HCT116 (cell line): ENCODE data around the gene STIM2. TPM values are rescaled to one million over a fixed set of nuclear protein-coding genes. Genes with fewer than 3 reads are reported as not detected.

ENCODE experiments used
- ATAC-seq: fragments of 200-7000 bp; cut with Tn5 transposase; 2 replicates; pipeline ENCODE4 v1.9.1; 2020; ENCODE audit warnings: mild to moderate bottlenecking, moderate library complexity
- BruUV-seq: library from RNA; stranded (reverse); fragments of 400-500 nt; replicated peaks from 2 replicates; lab custom pipeline; 2021; lab: Mats Ljungman, UMichigan
- CTCF ChIA-PET: fragments of 300-600 bp; sonication (Branson Sonifier 250); formaldehyde crosslinking; loops from one replicate; lab custom pipeline; 2021; ENCODE audit warnings: antibody characterized with exemption; lab: Charles Lee
- POLR2A ChIA-PET: fragments of 300-600, 350-600 bp; sonication (Branson Sonifier 250); formaldehyde crosslinking; loops from one replicate; lab custom pipeline; 2021; ENCODE audit warnings: antibody characterized with exemption; lab: Charles Lee
- RAD21 ChIA-PET, 2 experiments: fragments of 300-600 bp; sonication (Branson Sonifier 250); formaldehyde crosslinking; loops; one replicate each; lab custom pipeline; 2023; ENCODE audit warnings: low total read pairs in 2 of 2; ENCODE audit not compliant: uncharacterized antibody in 2 of 2, unreplicated experiment in 2 of 2, low non-redundant PET in 1 of 2; lab: Charles Lee
- DNase-seq: peaks from one replicate; pipeline ENCODE4 v3.0.0-alpha.2; 2010; ENCODE audit warnings: low read depth, low spot score
- H2AFZ ChIP-seq: fragments of 200-600 bp; shearing (Covaris generic), sonication (generic); 2 replicates; pipeline ENCODE4 v1.6.1; 2017; ENCODE audit warnings: low read depth, mixed run types, mixed read lengths, antibody characterized with exemption, low read length; ENCODE audit not compliant: poor library complexity, severe bottlenecking
- H3K27ac ChIP-seq: 2 replicates; pipeline ENCODE4 v1.5.1; 2012; ENCODE audit warnings: low read depth, low read length
- H3K27me3 ChIP-seq: fragments of 200-600 bp; sonication (generic); 2 replicates; pipeline ENCODE4 v1.6.1; 2016; ENCODE audit warnings: mixed run types, low read length, mixed read lengths; ENCODE audit not compliant: insufficient read depth
- H3K36me3 ChIP-seq, 2 experiments: fragments of 200-500 bp in 1 of 2; fragments of 200-600 bp in 1 of 2; sonication (Bioruptor generic) in 1 of 2; sonication (generic) in 1 of 2; 2 replicates each; pipeline versions ENCODE4 v1.5.1 to v1.6.1; 2014 to 2016; ENCODE audit warnings: low read length in 2 of 2, inconsistent platforms in 1 of 2, mixed read lengths in 1 of 2, mixed run types in 1 of 2; ENCODE audit not compliant: insufficient read depth in 2 of 2, control insufficient read depth in 1 of 2
- H3K4me1 ChIP-seq, 2 experiments: fragments of 200-600 bp in 1 of 2; sonication (generic) in 1 of 2; 2 replicates each; pipeline versions ENCODE4 v1.5.1 to v1.6.1; 2012 to 2017; ENCODE audit warnings: low read length in 2 of 2, inconsistent platforms in 1 of 2, mild to moderate bottlenecking in 1 of 2, mixed read lengths in 1 of 2, mixed run types in 1 of 2, moderate library complexity in 1 of 2; ENCODE audit not compliant: insufficient read depth in 2 of 2, control insufficient read depth in 1 of 2
- H3K4me2 ChIP-seq: fragments of 200-600 bp; sonication (generic); 2 replicates; pipeline ENCODE4 v1.6.1; 2017; ENCODE audit warnings: mixed run types, low read length, mixed read lengths
- H3K4me3 ChIP-seq, 2 experiments: fragments of 200-600 bp in 1 of 2; sonication (generic) in 1 of 2; replicated peaks in 1 of 2; 2 replicates each; pipeline ENCODE4 v1.5.1; 2011 to 2016; ENCODE audit warnings: low read length in 2 of 2, control low read depth in 1 of 2, low read depth in 1 of 2, mild to moderate bottlenecking in 1 of 2, mixed read lengths in 1 of 2, mixed run types in 1 of 2
- H3K79me2 ChIP-seq: fragments of 200-600 bp; sonication (generic); 2 replicates; pipeline ENCODE4 v1.6.1; 2017; ENCODE audit warnings: mild to moderate bottlenecking, mixed run types, low read length, moderate library complexity, mixed read lengths; ENCODE audit not compliant: insufficient read depth
- H3K9ac ChIP-seq: fragments of 200-600 bp; sonication (generic); 2 replicates; pipeline ENCODE4 v1.6.1; 2016; ENCODE audit warnings: low read length, mixed read lengths
- H3K9me2 ChIP-seq: fragments of 200-600 bp; sonication (generic), shearing (Covaris generic); 2 replicates; pipeline ENCODE4 v1.6.1; 2017; ENCODE audit warnings: mixed run types, mild to moderate bottlenecking, moderate library complexity; ENCODE audit not compliant: insufficient read depth
- H3K9me3 ChIP-seq, 2 experiments: fragments of 200-500 bp in 1 of 2; fragments of 200-600 bp in 1 of 2; sonication (Bioruptor generic) in 1 of 2; sonication (generic) in 1 of 2; 2 replicates each; pipeline ENCODE4 v1.6.1; 2014 to 2017; ENCODE audit warnings: low read length in 2 of 2, mixed read lengths in 2 of 2, inconsistent platforms in 1 of 2, low read depth in 1 of 2, mild to moderate bottlenecking in 1 of 2, mixed run types in 1 of 2, moderate library complexity in 1 of 2; ENCODE audit not compliant: control insufficient read depth in 1 of 2, insufficient read depth in 1 of 2
- H4K20me1 ChIP-seq: fragments of 200-600 bp; sonication (generic), shearing (Covaris generic); 2 replicates; pipeline ENCODE4 v1.6.1; 2017; ENCODE audit warnings: mixed run types, mild to moderate bottlenecking, moderate library complexity; ENCODE audit not compliant: insufficient read depth
- CBX3 ChIP-seq: IDR thresholded peaks from 2 replicates; pipeline ENCODE4 v1.6.1; 2012; ENCODE audit warnings: low read depth
- CEBPB ChIP-seq: IDR thresholded peaks from 2 replicates; pipeline ENCODE4 v1.6.1; 2012; ENCODE audit warnings: low read depth
- EZH2 ChIP-seq: fragments of 200-600 bp; sonication (generic); IDR thresholded peaks from 2 replicates; pipeline ENCODE4 v1.6.1; 2017; ENCODE audit warnings: antibody characterized with exemption, mixed run types
- JUND ChIP-seq: IDR thresholded peaks from 2 replicates; pipeline ENCODE4 v1.6.1; 2012
- POLR2A ChIP-seq: IDR thresholded peaks from 2 replicates; pipeline ENCODE4 v1.7.0; 2011; ENCODE audit warnings: borderline replicate concordance; ENCODE audit not compliant: insufficient read depth, insufficient read length; ENCODE audit errors: extremely low read depth
- POLR2AphosphoS5 ChIP-seq: IDR thresholded peaks from 2 replicates; pipeline ENCODE4 v1.6.1; 2011; ENCODE audit warnings: mild to moderate bottlenecking, low read depth, low read length, moderate library complexity
- SP1 ChIP-seq: IDR thresholded peaks from 2 replicates; pipeline ENCODE4 v1.6.1; 2012; ENCODE audit warnings: low read depth
- SRF ChIP-seq: IDR thresholded peaks from 2 replicates; pipeline ENCODE4 v1.6.1; 2012; ENCODE audit warnings: low read depth
- TCF7L2 ChIP-seq: IDR thresholded peaks from 2 replicates; pipeline ENCODE4 v1.7.0; 2011; ENCODE audit warnings: borderline replicate concordance, inconsistent platforms; ENCODE audit not compliant: insufficient read depth, insufficient read length; ENCODE audit errors: extremely low read depth
- ZFX ChIP-seq: fragments of 450-650 bp; IDR thresholded peaks from 2 replicates; pipeline ENCODE4 v1.6.1; 2017
- ZNF274 ChIP-seq: fragments of 200-500 bp; sonication (Bioruptor generic); IDR thresholded peaks from 2 replicates; pipeline ENCODE4 v1.6.1; 2014; ENCODE audit warnings: mild to moderate bottlenecking, low read depth, low read length, inconsistent platforms
- intact Hi-C: fragments of 100-400 bp; cut with micrococcal nuclease; formaldehyde crosslinking; loops from 2 replicates; pipeline ENCODE4 v1.10.0; 2022
- total RNA-seq: library from RNA; stranded (reverse); gene quantifications from one replicate; pipeline ENCODE4 v1.2.1, GENCODE V29; 2021; ENCODE audit not compliant: unreplicated experiment
- TF ChIP-seq, protein P1 (sequence below): IDR thresholded peaks from 2 replicates; pipeline ENCODE4 v1.6.1; 2012
- TF ChIP-seq, protein P2 (sequence below): IDR thresholded peaks from 2 replicates; pipeline ENCODE4 v1.6.1; 2012; ENCODE audit warnings: low read depth
- TF ChIP-seq, protein P3 (sequence below): IDR thresholded peaks from 2 replicates; pipeline ENCODE4 v1.6.1; 2012

The STIM2 gene
- total RNA-seq, 1 experiment from 2014 or later, result 65.9 TPM

DNA sequence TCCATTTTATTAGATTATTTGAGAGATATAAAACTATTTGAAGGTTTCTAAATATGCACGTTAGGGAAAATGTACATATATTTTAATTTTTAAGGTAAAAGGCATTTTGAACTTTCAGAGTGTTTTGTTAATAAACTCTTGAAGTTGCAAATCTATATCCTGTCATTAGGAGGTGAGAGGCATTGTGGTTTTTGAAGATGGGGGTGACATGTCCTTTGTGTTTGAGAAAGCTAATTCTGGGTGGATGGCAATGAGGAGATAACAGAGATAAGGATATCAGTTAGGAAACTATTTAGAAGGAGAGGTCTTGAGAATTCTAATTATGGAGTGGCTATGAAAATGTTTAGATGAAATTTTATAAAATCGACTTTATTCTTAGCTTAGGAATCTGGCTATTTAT is 6.1 kb downstream of the STIM2 start:
- no peaks in the 10 kb centered on the region for H3K36me3 ChIP-seq
- no peak overlapping the region for H3K9ac ChIP-seq
- ChIA-PET RAD21 (no interaction called here), POLR2A (no interaction called here), CTCF (no interaction called here)
- no peaks in the 10 kb centered on the region for H3K27me3 ChIP-seq
- TF ChIP-seq EZH2 (no peak), CBX3 (no peak), ZNF274 (no peak), CEBPB (no peak), JUND (no peak), SP1 (no peak), ZFX (no peak), POLR2A (no peak), POLR2AphosphoS5 (no peak), SRF (no peak), TCF7L2 (no peak)
- TF ChIP-seq, protein P1, sequence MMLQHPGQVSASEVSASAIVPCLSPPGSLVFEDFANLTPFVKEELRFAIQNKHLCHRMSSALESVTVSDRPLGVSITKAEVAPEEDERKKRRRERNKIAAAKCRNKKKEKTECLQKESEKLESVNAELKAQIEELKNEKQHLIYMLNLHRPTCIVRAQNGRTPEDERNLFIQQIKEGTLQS, result no peak
- TF ChIP-seq, protein P2, sequence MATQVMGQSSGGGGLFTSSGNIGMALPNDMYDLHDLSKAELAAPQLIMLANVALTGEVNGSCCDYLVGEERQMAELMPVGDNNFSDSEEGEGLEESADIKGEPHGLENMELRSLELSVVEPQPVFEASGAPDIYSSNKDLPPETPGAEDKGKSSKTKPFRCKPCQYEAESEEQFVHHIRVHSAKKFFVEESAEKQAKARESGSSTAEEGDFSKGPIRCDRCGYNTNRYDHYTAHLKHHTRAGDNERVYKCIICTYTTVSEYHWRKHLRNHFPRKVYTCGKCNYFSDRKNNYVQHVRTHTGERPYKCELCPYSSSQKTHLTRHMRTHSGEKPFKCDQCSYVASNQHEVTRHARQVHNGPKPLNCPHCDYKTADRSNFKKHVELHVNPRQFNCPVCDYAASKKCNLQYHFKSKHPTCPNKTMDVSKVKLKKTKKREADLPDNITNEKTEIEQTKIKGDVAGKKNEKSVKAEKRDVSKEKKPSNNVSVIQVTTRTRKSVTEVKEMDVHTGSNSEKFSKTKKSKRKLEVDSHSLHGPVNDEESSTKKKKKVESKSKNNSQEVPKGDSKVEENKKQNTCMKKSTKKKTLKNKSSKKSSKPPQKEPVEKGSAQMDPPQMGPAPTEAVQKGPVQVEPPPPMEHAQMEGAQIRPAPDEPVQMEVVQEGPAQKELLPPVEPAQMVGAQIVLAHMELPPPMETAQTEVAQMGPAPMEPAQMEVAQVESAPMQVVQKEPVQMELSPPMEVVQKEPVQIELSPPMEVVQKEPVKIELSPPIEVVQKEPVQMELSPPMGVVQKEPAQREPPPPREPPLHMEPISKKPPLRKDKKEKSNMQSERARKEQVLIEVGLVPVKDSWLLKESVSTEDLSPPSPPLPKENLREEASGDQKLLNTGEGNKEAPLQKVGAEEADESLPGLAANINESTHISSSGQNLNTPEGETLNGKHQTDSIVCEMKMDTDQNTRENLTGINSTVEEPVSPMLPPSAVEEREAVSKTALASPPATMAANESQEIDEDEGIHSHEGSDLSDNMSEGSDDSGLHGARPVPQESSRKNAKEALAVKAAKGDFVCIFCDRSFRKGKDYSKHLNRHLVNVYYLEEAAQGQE, result no peak
- TF ChIP-seq, protein P3, sequence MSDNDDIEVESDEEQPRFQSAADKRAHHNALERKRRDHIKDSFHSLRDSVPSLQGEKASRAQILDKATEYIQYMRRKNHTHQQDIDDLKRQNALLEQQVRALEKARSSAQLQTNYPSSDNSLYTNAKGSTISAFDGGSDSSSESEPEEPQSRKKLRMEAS, result no peak
- H3K27ac ChIP-seq, result no peak overlapping the region
- H3K79me2 ChIP-seq, result peaks cover 85% of the 10 kb centered on the region
- no TSS peak for BruUV-seq
- 0 out of 2 replicates have a peak, but pooled peaks cover 5% of the 10 kb centered on the region for H4K20me1 ChIP-seq
- no peak overlapping the region for H3K4me3 ChIP-seq
- no peak for DNase-seq
- no peak overlapping the region for H2AFZ ChIP-seq
- H3K4me1 ChIP-seq, result peaks cover 4 to 10% of the 10 kb centered on the region in 2 experiments; a peak in 2 of 4 replicates
- ATAC-seq, result no peak
- H3K4me2 ChIP-seq, result no peak overlapping the region
- intact Hi-C loops, result no loop called here
- no peaks in the 10 kb centered on the region for H3K9me2 ChIP-seq
- H3K9me3 ChIP-seq, result no peaks in the 10 kb centered on the region
